ENCODE data around the gene TTC31. TPM values are rescaled to one million over a fixed set of nuclear protein-coding genes. Genes with fewer than 3 reads are reported as not detected.

TTC31 gene
- total RNA-seq, 1 experiment from 2014 or later, result 38.3 TPM

DNA sequence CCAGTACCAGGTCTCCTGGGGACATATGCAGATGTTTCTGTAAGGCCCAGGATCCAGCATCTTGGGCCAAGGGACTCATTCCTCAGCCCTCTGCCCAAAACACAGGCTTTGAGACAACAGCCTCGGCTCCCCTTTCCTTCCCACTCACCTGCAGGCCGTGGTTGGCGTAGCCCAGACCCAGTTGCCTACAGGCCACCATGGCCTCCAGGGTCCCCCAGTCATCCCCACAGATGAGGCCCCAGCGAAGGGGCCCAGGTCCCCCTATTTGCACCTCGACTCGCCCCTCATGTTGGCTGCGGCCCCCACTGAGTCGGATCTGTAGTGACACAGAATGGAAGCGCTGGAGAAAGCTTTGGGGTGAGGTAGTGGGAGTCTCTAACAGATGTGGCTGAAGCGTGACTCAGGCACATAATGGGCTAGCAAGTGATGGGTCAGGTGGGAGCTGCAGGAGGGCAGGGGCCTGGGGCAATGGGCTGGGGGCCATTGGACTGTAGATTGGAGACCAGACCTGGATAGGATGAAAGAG lies 52.6 kb downstream of the TTC31 start:
- POLR2A ChIA-PET, result no interaction called here
- H3K27ac Mint-ChIP-seq, result no peak overlapping the region
- H3K27me3 Mint-ChIP-seq (ENCODE audit: low read depth), result 0 out of 2 replicates have a peak, but pooled peaks cover 3% of the 10 kb centered on the region
- TF ChIP-seq EMX1 (CRISPR knock-in tag; IDR thresholded peaks at IDR 0.05) (no peak), IRF2 (CRISPR knock-in tag; IDR thresholded peaks at IDR 0.05; ENCODE audit: borderline replicate concordance, low read depth) (no peak), ZNF121 (CRISPR knock-in tag; IDR thresholded peaks at IDR 0.05) (no peak), MXD4 (CRISPR knock-in tag; IDR thresholded peaks at IDR 0.05; ENCODE audit: borderline replicate concordance) (no peak), ZNF671 (CRISPR knock-in tag; IDR thresholded peaks at IDR 0.05) (no peak), ETV6 (CRISPR knock-in tag; IDR thresholded peaks at IDR 0.05) (no peak), ZNF232 (CRISPR knock-in tag; IDR thresholded peaks at IDR 0.05) (no peak), ZNF138 (CRISPR knock-in tag; conservative IDR thresholded peaks at IDR 0.05) (no peak), FOXJ3 (CRISPR knock-in tag; IDR thresholded peaks at IDR 0.05; ENCODE audit: borderline replicate concordance) (no peak), ELF4 (CRISPR knock-in tag; IDR thresholded peaks at IDR 0.05; ENCODE audit: low read depth) (no peak), ZBTB21 (CRISPR knock-in tag; IDR thresholded peaks at IDR 0.05; ENCODE audit: borderline replicate concordance) (no peak)
- TF ChIP-seq, protein P1, sequence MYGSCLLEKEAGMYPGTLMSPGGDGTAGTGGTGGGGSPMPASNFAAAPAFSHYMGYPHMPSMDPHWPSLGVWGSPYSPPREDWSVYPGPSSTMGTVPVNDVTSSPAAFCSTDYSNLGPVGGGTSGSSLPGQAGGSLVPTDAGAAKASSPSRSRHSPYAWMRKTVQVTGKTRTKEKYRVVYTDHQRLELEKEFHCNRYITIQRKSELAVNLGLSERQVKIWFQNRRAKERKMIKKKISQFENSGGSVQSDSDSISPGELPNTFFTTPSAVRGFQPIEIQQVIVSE (CRISPR knock-in tag; IDR thresholded peaks at IDR 0.05; ENCODE audit: borderline replicate concordance), result no peak
- TF ChIP-seq, protein P2, sequence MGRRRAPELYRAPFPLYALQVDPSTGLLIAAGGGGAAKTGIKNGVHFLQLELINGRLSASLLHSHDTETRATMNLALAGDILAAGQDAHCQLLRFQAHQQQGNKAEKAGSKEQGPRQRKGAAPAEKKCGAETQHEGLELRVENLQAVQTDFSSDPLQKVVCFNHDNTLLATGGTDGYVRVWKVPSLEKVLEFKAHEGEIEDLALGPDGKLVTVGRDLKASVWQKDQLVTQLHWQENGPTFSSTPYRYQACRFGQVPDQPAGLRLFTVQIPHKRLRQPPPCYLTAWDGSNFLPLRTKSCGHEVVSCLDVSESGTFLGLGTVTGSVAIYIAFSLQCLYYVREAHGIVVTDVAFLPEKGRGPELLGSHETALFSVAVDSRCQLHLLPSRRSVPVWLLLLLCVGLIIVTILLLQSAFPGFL (CRISPR knock-in tag; IDR thresholded peaks at IDR 0.05; ENCODE audit: borderline replicate concordance), result no peak
- TF ChIP-seq, protein P3, sequence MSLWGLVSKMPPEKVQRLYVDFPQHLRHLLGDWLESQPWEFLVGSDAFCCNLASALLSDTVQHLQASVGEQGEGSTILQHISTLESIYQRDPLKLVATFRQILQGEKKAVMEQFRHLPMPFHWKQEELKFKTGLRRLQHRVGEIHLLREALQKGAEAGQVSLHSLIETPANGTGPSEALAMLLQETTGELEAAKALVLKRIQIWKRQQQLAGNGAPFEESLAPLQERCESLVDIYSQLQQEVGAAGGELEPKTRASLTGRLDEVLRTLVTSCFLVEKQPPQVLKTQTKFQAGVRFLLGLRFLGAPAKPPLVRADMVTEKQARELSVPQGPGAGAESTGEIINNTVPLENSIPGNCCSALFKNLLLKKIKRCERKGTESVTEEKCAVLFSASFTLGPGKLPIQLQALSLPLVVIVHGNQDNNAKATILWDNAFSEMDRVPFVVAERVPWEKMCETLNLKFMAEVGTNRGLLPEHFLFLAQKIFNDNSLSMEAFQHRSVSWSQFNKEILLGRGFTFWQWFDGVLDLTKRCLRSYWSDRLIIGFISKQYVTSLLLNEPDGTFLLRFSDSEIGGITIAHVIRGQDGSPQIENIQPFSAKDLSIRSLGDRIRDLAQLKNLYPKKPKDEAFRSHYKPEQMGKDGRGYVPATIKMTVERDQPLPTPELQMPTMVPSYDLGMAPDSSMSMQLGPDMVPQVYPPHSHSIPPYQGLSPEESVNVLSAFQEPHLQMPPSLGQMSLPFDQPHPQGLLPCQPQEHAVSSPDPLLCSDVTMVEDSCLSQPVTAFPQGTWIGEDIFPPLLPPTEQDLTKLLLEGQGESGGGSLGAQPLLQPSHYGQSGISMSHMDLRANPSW (CRISPR knock-in tag; conservative IDR thresholded peaks at IDR 0.05; ENCODE audit: low read depth), result no peak
- TF ChIP-seq, protein P4, sequence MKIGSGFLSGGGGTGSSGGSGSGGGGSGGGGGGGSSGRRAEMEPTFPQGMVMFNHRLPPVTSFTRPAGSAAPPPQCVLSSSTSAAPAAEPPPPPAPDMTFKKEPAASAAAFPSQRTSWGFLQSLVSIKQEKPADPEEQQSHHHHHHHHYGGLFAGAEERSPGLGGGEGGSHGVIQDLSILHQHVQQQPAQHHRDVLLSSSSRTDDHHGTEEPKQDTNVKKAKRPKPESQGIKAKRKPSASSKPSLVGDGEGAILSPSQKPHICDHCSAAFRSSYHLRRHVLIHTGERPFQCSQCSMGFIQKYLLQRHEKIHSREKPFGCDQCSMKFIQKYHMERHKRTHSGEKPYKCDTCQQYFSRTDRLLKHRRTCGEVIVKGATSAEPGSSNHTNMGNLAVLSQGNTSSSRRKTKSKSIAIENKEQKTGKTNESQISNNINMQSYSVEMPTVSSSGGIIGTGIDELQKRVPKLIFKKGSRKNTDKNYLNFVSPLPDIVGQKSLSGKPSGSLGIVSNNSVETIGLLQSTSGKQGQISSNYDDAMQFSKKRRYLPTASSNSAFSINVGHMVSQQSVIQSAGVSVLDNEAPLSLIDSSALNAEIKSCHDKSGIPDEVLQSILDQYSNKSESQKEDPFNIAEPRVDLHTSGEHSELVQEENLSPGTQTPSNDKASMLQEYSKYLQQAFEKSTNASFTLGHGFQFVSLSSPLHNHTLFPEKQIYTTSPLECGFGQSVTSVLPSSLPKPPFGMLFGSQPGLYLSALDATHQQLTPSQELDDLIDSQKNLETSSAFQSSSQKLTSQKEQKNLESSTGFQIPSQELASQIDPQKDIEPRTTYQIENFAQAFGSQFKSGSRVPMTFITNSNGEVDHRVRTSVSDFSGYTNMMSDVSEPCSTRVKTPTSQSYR (CRISPR knock-in tag; IDR thresholded peaks at IDR 0.05), result no peak
- TF ChIP-seq, protein P5, sequence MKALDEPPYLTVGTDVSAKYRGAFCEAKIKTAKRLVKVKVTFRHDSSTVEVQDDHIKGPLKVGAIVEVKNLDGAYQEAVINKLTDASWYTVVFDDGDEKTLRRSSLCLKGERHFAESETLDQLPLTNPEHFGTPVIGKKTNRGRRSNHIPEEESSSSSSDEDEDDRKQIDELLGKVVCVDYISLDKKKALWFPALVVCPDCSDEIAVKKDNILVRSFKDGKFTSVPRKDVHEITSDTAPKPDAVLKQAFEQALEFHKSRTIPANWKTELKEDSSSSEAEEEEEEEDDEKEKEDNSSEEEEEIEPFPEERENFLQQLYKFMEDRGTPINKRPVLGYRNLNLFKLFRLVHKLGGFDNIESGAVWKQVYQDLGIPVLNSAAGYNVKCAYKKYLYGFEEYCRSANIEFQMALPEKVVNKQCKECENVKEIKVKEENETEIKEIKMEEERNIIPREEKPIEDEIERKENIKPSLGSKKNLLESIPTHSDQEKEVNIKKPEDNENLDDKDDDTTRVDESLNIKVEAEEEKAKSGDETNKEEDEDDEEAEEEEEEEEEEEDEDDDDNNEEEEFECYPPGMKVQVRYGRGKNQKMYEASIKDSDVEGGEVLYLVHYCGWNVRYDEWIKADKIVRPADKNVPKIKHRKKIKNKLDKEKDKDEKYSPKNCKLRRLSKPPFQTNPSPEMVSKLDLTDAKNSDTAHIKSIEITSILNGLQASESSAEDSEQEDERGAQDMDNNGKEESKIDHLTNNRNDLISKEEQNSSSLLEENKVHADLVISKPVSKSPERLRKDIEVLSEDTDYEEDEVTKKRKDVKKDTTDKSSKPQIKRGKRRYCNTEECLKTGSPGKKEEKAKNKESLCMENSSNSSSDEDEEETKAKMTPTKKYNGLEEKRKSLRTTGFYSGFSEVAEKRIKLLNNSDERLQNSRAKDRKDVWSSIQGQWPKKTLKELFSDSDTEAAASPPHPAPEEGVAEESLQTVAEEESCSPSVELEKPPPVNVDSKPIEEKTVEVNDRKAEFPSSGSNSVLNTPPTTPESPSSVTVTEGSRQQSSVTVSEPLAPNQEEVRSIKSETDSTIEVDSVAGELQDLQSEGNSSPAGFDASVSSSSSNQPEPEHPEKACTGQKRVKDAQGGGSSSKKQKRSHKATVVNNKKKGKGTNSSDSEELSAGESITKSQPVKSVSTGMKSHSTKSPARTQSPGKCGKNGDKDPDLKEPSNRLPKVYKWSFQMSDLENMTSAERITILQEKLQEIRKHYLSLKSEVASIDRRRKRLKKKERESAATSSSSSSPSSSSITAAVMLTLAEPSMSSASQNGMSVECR (CRISPR knock-in tag; IDR thresholded peaks at IDR 0.05; ENCODE audit: borderline replicate concordance), result no peak
- H3K9me3 Mint-ChIP-seq, result no peaks in the 10 kb centered on the region
- CTCF ChIA-PET, result interaction anchor here (1.6 kb wide), 1 partner anchor 9 kb away, joined by 5 read pairs; the partner anchor contains the start of gene DQX1
- peaks cover 11% of the 10 kb centered on the region for H3K4me1 Mint-ChIP-seq
- no peak overlapping the region for H3K4me3 Mint-ChIP-seq
- ATAC-seq, result no peak
- H3K36me3 Mint-ChIP-seq, result peaks cover 16% of the 10 kb centered on the region
- no peak for DNase-seq (ENCODE audit: low spot score)
